ENCODE measurements around the gene HNF1B. TPM values are rescaled to one million over a fixed set of nuclear protein-coding genes. Genes with fewer than 3 reads are reported as not detected.

HNF1B gene
- total RNA-seq, 6 donors from 2014 or later = 14.4 to 31.4 (median 16.0) TPM

DNA sequence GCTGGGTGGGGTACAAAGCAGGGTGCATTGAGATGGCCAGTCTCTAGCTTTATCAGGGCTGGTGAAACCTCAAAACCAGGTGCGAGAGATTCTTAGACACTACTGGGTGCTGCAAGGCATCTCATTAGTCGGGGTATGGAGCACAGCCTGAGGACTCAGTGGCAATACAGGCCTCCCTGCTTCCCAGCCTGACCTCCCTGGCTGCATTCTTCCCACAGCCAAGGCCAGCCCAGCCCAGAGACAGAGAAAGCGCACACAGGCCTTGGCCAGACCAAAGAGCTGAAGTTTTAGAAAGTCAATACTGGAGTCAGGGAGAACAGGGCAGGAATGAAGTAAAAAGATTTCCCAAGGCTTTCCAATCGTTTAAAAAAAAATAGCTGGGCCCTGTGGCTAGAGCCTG lies 12.5 kb downstream of the HNF1B start:
- Histone ChIP-seq H3K4me3 (no peak overlapping the region), H3K27me3 (no peaks in the 10 kb centered on the region), H3K4me1 (no peaks in the 10 kb centered on the region), H3K36me3 (no peaks in the 10 kb centered on the region), H3K27ac (no peak overlapping the region), H3K9me3 (no peaks in the 10 kb centered on the region)
- DNase-seq (no peak), ATAC-seq (ENCODE audit: low FRiP score in 2 of 2) (no peak)
- 64 to 88% methylated on average over 2 to 4 of the region's 4 CpGs for WGBS, 2 donors
- TF ChIP-seq POLR2A (IDR thresholded peaks at IDR 0.05) (no peak), POLR2AphosphoS5 (IDR thresholded peaks at IDR 0.05) (no peak), CTCF (IDR thresholded peaks at IDR 0.05) (no peak), EP300 (IDR thresholded peaks at IDR 0.05) (no peak)

DNA sequence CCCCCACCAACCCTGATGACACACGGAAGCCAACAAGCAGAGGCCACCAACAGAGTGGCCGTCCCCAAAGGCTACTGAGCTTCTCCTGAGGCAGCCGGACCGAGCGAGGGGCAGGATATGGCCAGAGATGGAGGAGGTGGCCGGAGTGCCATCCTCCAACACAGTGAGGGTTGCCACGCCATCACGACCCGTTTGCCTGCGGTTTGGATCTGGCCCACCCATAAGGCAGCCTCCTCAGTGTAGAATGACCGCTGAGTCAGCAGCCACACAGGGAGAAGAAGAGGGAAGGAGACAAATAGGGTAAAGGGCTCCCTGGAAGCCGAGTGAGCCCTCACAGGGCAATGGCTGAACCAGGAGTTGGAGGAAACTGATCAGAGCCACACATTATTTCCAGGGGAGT lies 13.8 kb downstream of the HNF1B start:
- WGBS, 2 donors = 81 to 86% methylated on average over 5 to 8 of the region's 12 CpGs
- H3K27ac ChIP-seq = no peak overlapping the region
- peaks cover 0 to under 1% (median 0%) of the 10 kb centered on the region in 4 donors for H3K4me1 ChIP-seq
- DNase-seq (peak in 1 of 2 donors; percentile 33), ATAC-seq (ENCODE audit: low FRiP score in 2 of 2) (no peak)
- no peak for TF ChIP-seq POLR2A (IDR thresholded peaks at IDR 0.05)
- TF ChIP-seq CTCF (IDR thresholded peaks at IDR 0.05) = no peak
- TF ChIP-seq POLR2AphosphoS5 (IDR thresholded peaks at IDR 0.05) = no peak
- no peak for TF ChIP-seq EP300 (IDR thresholded peaks at IDR 0.05)
- no peak overlapping the region for H3K4me3 ChIP-seq
- H3K27me3 ChIP-seq = no peaks in the 10 kb centered on the region
- no peaks in the 10 kb centered on the region for H3K36me3 ChIP-seq
- H3K9me3 ChIP-seq = no peaks in the 10 kb centered on the region

DNA sequence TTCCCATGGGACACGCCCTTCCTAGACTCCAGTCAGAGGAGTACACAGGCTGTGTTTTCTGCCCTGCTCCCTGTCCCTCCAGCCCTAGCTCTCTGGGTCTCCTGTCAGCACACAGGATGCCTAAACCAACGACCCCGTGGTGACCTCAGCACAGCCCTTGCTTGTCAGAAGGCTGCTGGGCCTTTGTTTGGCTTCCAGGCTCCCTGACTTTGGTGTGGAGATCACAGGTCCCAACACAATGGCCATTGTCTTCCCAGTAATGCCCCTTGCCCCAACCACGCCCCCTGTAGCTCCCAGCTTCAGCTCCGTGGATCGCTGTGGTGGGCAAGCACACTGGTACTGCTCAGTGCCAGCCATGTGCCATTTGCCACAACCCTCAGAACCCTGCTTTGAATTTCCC lies 15.0 kb downstream of the HNF1B start:
- Histone ChIP-seq H3K27ac (no peak overlapping the region), H3K4me3 (no peak overlapping the region), H3K36me3 (no peaks in the 10 kb centered on the region), H3K9me3 (no peaks in the 10 kb centered on the region), H3K4me1 (peaks cover 0 to 11% (median 2%) of the 10 kb centered on the region in 4 donors), H3K27me3 (no peaks in the 10 kb centered on the region)
- WGBS, 2 donors = 49 to 63% methylated on average over 4 to 6 of the region's 6 CpGs
- TF ChIP-seq POLR2A (IDR thresholded peaks at IDR 0.05) (no peak), EP300 (IDR thresholded peaks at IDR 0.05) (no peak), CTCF (IDR thresholded peaks at IDR 0.05) (no peak), POLR2AphosphoS5 (IDR thresholded peaks at IDR 0.05) (no peak)
- no peak for ATAC-seq (ENCODE audit: low FRiP score in 2 of 2)
- DNase-seq = no peak

- ATAC-seq (ENCODE audit: low FRiP score in 2 of 2) (no peak), DNase-seq (no peak)
- 79% methylated on average over 10 to 12 of the region's 12 CpGs for WGBS, 2 donors
- H3K36me3 ChIP-seq = no peaks in the 10 kb centered on the region
- H3K27ac ChIP-seq = no peak overlapping the region
- peaks cover 0 to 11% (median 2%) of the 10 kb centered on the region in 4 donors for H3K4me1 ChIP-seq
- H3K4me3 ChIP-seq = no peak overlapping the region
- H3K27me3 ChIP-seq = no peaks in the 10 kb centered on the region
- TF ChIP-seq POLR2AphosphoS5 (IDR thresholded peaks at IDR 0.05) (no peak), EP300 (IDR thresholded peaks at IDR 0.05) (no peak), POLR2A (IDR thresholded peaks at IDR 0.05) (no peak), CTCF (IDR thresholded peaks at IDR 0.05) (no peak)
- no peaks in the 10 kb centered on the region for H3K9me3 ChIP-seq
These were observed 17.8 kb downstream of the HNF1B start for GRCh38 chr17:37726891-37727675.

DNA sequence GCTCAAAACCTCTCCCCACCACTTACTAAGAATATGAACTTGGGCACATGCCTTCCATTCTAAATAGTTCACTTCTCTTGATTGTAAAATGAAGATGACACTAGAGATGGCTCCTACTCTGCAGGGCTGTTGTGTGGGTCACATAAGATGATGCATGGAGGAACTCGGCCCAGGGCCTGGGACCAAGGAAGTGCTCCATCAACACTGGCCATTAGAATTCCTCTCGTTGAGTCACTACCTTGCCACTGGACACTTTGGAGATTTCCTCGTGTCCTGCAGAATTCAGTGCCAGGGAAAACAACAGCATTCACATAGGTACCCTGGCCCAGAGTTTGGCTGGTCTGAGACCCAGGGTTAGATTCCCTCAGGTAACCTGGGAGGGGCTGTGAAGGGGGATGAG lies 18.6 kb downstream of the HNF1B start:
- no peaks in the 10 kb centered on the region for H3K9me3 ChIP-seq
- no peaks in the 10 kb centered on the region for H3K36me3 ChIP-seq
- H3K4me3 ChIP-seq = no peak overlapping the region
- DNase-seq (no peak), ATAC-seq (ENCODE audit: low FRiP score in 2 of 2) (no peak)
- no peaks in the 10 kb centered on the region for H3K27me3 ChIP-seq
- 75 to 79% methylated on average over 3 of the region's 3 CpGs for WGBS, 2 donors
- no peak overlapping the region for H3K27ac ChIP-seq
- H3K4me1 ChIP-seq = peaks cover 0 to 13% (median 2%) of the 10 kb centered on the region in 4 donors
- TF ChIP-seq CTCF (IDR thresholded peaks at IDR 0.05) (no peak), POLR2AphosphoS5 (IDR thresholded peaks at IDR 0.05) (no peak), EP300 (IDR thresholded peaks at IDR 0.05) (no peak), POLR2A (IDR thresholded peaks at IDR 0.05) (no peak)
